ENCODE results near the gene MED13L. TPM values are rescaled to one million over a fixed set of nuclear protein-coding genes. Genes with fewer than 3 reads are reported as not detected.
A peak's percentile ranks its signal among the peaks of the same experiment; 100 is the strongest.

The MED13L gene
- total and polyA plus RNA-seq, 2 of the 8 experiments (the other 6 are each of a cell fraction or from before 2014, with no cell fraction given), result 15.9 to 51.7 TPM

- Histone ChIP-seq H4K8ac (ENCODE audit: extremely low read depth, insufficient read depth, low read length) (no peak overlapping the region), H3K4me2 (ENCODE audit: insufficient read depth in 1 of 2, low read depth in 2 of 2, low read length in 2 of 2) (no peak overlapping the region), H3K23ac (ENCODE audit: insufficient read length) (no peak overlapping the region), H3K23me2 (ENCODE audit: low read depth, low read length) (no peaks in the 10 kb centered on the region), H3K14ac (ENCODE audit: insufficient read length) (no peak overlapping the region), H3K36me3 (ENCODE audit: control insufficient read depth in 2 of 4, insufficient read depth in 4 of 4, low read length in 3 of 4) (no peaks in the 10 kb centered on the region), H3K27ac (ENCODE audit: low read depth, low read length) (no peak overlapping the region), H2BK20ac (ENCODE audit: low read length) (no peak overlapping the region), H3K4me3 (ENCODE audit: extremely low read depth in 1 of 4, insufficient read depth in 2 of 4, low read depth in 3 of 4, low read length in 4 of 4) (no peak overlapping the region), H3K4ac (replicated peaks; ENCODE audit: insufficient read length, low read depth, low read length) (no peak overlapping the region), H2AFZ (ENCODE audit: low read length) (no peak overlapping the region), H2BK15ac (ENCODE audit: low read length) (no peak overlapping the region), H3K79me1 (ENCODE audit: low read depth, low read length) (peaks cover 6% of the 10 kb centered on the region), H4K91ac (replicated peaks; ENCODE audit: insufficient read length, low read length) (no peak overlapping the region), H3K9me3 (ENCODE audit: insufficient read depth in 2 of 2, low read depth in 1 of 2, low read length in 1 of 2) (no peaks in the 10 kb centered on the region), H3K79me2 (ENCODE audit: control insufficient read depth in 1 of 2, insufficient read depth in 2 of 2, low read length in 2 of 2) (peaks cover 24 to 98% of the 10 kb centered on the region in 2 experiments), H3K4me1 (replicated peaks in 1 of 4; ENCODE audit: control insufficient read depth in 3 of 4, insufficient read depth in 4 of 4, low read length in 3 of 4) (peaks cover 0 to 4% (median 1%) of the 10 kb centered on the region in 4 experiments; a peak in 4 of 7 replicates), H3K18ac (ENCODE audit: extremely low read depth, low read length) (no peak overlapping the region), H3K56ac (replicated peaks; ENCODE audit: insufficient read length, low read depth, low read length) (no peak overlapping the region), H4K20me1 (replicated peaks in 1 of 2; ENCODE audit: control insufficient read depth in 1 of 2, insufficient read depth in 2 of 2, low read length in 2 of 2) (peaks cover 1 to 7% of the 10 kb centered on the region in 2 experiments), H2BK120ac (replicated peaks; ENCODE audit: low read depth, low read length) (no peak overlapping the region), H2AK5ac (ENCODE audit: low read depth, low read length) (no peak overlapping the region), H2BK5ac (ENCODE audit: low read depth, low read length) (no peak overlapping the region), H2BK12ac (ENCODE audit: low read depth, low read length) (no peak overlapping the region), H4K5ac (ENCODE audit: insufficient read length, low read depth, low read length) (no peak overlapping the region), H3K9ac (replicated peaks in 1 of 4; ENCODE audit: extremely low read depth in 1 of 4, low read depth in 3 of 4, low read length in 3 of 4) (no peak overlapping the region), H3K27me3 (replicated peaks in 1 of 4; ENCODE audit: control insufficient read depth in 3 of 4, extremely low read depth in 1 of 4, insufficient read depth in 3 of 4, low read length in 3 of 4) (no peaks in the 10 kb centered on the region)
- no peak for TF ChIP-seq TAF1 (IDR thresholded peaks at IDR 0.05; ENCODE audit: low read depth, low read length)
- peak; percentile 56 for TF ChIP-seq SIX5 (IDR thresholded peaks at IDR 0.05; ENCODE audit: low read depth, low read length)
- no peak for DNase-seq (ENCODE audit: low read depth in 1 of 2, low spot score in 2 of 2)
- 91% methylated on average over 3 of the region's 3 CpGs; no CpG with 5 or more reads in 1 of the 2 experiments for WGBS, 2 experiments (ENCODE audit: extremely low coverage in 1 of 2, insufficient coverage in 1 of 2, insufficient read length in 1 of 2, insufficient replicate concordance in 2 of 2, low coverage in 1 of 2, low lambda C conversion rate in 2 of 2, missing lambda C conversion rate in 1 of 2)
- peak; percentile 42 for FAIRE-seq
- CTCF ChIA-PET (ENCODE audit: partially characterized antibody), result interaction anchor here (1.5 to 2.3 kb wide), 3 partner anchors 9 to 13 kb away, joined by 4 to 10 read pairs (median 5); no protein-coding TSS in a partner anchor
- POLR2A ChIA-PET (ENCODE audit: partially characterized antibody), result no interaction called here
Observed at GRCh38 chr12:116257215-116257614, 20.3 kb downstream of the MED13L start.
